Left lung (tissue), 10 donors: ENCODE results near the gene TPD52L1. TPM values are rescaled to one million over a fixed set of nuclear protein-coding genes. Genes with fewer than 3 reads are reported as not detected.

ENCODE experiments used
- ATAC-seq: fragments of 200-7000 bp; cut with Tn5 transposase; one replicate; pipeline ENCODE4 v1.9.1; 2020; ENCODE audit warnings: moderate library complexity
- DNase-seq, 4 donors: peaks; one replicate each; pipeline ENCODE4 v3.0.0-alpha.2; 2013 to 2020
- H3K27ac ChIP-seq, 2 donors: fragments of 200-600 bp; sonication (generic) in 1 of 2; one replicate each; pipeline versions ENCODE4 v1.5.0 to v1.8.0; 2020 to 2021
- H3K27me3 ChIP-seq, 2 donors: fragments of 200-600 bp; sonication (generic) in 1 of 2; one replicate each; pipeline versions ENCODE4 v1.5.0 to v1.8.0; 2020 to 2021
- H3K36me3 ChIP-seq, 2 donors: fragments of 200-600 bp; sonication (generic) in 1 of 2; one replicate each; pipeline versions ENCODE4 v1.5.0 to v1.8.0; 2020 to 2021
- H3K4me1 ChIP-seq, 2 donors: fragments of 200-600 bp; one replicate each; pipeline ENCODE4 v1.8.0; 2021
- H3K4me3 ChIP-seq, 2 donors: fragments of 200-600 bp; sonication (generic) in 1 of 2; one replicate each; pipeline versions ENCODE4 v1.5.0 to v1.8.0; 2020 to 2021; ENCODE audit warnings: mild to moderate bottlenecking in 1 of 2
- H3K9me3 ChIP-seq, 2 donors: fragments of 200-600 bp; sonication (generic) in 1 of 2; one replicate each; pipeline versions ENCODE4 v1.5.0 to v1.8.0; 2020 to 2021
- intact Hi-C, 2 donors: fragments of 100-400 bp; cut with DNase I; formaldehyde crosslinking; loops; one replicate each; pipeline versions ENCODE4 v1.11.2 to v1.14.2; 2022
- polyA plus RNA-seq, 6 donors: library from polyadenylated mRNA; unstranded; fragments of 120-200 nt; gene quantifications; one replicate each; pipeline ENCODE4 v1.2.1, GENCODE V29; 2013; ENCODE audit not compliant: insufficient read length in 6 of 6
- total RNA-seq, 2 donors: library from RNA; stranded (reverse); fragmentation: NEBNext Ultra II Directional; extraction: Animal tissue kit (Norgen Biotek cat#: 25700); gene quantifications; one replicate each; pipeline ENCODE4 v1.2.1, GENCODE V29; 2021
- TF ChIP-seq, protein P1 (sequence below), 2 donors: fragments of 200-600 bp; sonication (generic) in 1 of 2; IDR thresholded peaks; one replicate each; pipeline versions ENCODE4 v1.5.0 to v1.8.0; 2021; ENCODE audit warnings: antibody characterized with exemption in 2 of 2
- donor health status: DM: no; HTN: yes; CAD: no.
- donor health status: DM: no; HTN: no; CAD: no.

The TPD52L1 gene
- total and polyA plus RNA-seq, 8 donors: 17.4 to 125 (median 80.4) TPM

- TF ChIP-seq, protein P1, sequence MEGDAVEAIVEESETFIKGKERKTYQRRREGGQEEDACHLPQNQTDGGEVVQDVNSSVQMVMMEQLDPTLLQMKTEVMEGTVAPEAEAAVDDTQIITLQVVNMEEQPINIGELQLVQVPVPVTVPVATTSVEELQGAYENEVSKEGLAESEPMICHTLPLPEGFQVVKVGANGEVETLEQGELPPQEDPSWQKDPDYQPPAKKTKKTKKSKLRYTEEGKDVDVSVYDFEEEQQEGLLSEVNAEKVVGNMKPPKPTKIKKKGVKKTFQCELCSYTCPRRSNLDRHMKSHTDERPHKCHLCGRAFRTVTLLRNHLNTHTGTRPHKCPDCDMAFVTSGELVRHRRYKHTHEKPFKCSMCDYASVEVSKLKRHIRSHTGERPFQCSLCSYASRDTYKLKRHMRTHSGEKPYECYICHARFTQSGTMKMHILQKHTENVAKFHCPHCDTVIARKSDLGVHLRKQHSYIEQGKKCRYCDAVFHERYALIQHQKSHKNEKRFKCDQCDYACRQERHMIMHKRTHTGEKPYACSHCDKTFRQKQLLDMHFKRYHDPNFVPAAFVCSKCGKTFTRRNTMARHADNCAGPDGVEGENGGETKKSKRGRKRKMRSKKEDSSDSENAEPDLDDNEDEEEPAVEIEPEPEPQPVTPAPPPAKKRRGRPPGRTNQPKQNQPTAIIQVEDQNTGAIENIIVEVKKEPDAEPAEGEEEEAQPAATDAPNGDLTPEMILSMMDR (IDR thresholded peaks at IDR 0.05): no peak
- Histone ChIP-seq H3K27ac (peak overlapping the region in 1 of 2 donors; percentile 2), H3K4me1 (peaks cover 6 to 37% of the 10 kb centered on the region in 2 donors), H3K27me3 (no peaks in the 10 kb centered on the region), H3K4me3 (no peak overlapping the region), H3K9me3 (no peaks in the 10 kb centered on the region), H3K36me3 (no peaks in the 10 kb centered on the region)
- DNase-seq: no peak
- no peak for ATAC-seq
- intact Hi-C loops: no loop called here
Observed at GRCh38 chr6:125198398-125198937, 44.9 kb downstream of the TPD52L1 start.

GRCh38 chr6:125200941-125201340 lies 47.4 kb downstream of the TPD52L1 start:
- H3K4me1 ChIP-seq: peaks cover 6 to 37% of the 10 kb centered on the region in 2 donors
- peak overlapping the region; percentile 48 to 49 for H3K27ac ChIP-seq
- H3K36me3 ChIP-seq: no peaks in the 10 kb centered on the region
- TF ChIP-seq, protein P1 (IDR thresholded peaks at IDR 0.05): no peak
- H3K9me3 ChIP-seq: no peaks in the 10 kb centered on the region
- H3K4me3 ChIP-seq: no peak overlapping the region
- no peak for DNase-seq
- intact Hi-C loops: no loop called here
- ATAC-seq: no peak
- no peaks in the 10 kb centered on the region for H3K27me3 ChIP-seq

- no peaks in the 10 kb centered on the region for H3K9me3 ChIP-seq
- peak overlapping the region; percentile 48 to 49 for H3K27ac ChIP-seq
- no peaks in the 10 kb centered on the region for H3K27me3 ChIP-seq
- no peaks in the 10 kb centered on the region for H3K36me3 ChIP-seq
- DNase-seq (peak; percentile 68 to 77 (median 76)), ATAC-seq (peak; percentile 47)
- intact Hi-C loops: no loop called here
- TF ChIP-seq, protein P1 (IDR thresholded peaks at IDR 0.05): no peak
- no peak overlapping the region for H3K4me3 ChIP-seq
- peaks cover 6 to 34% of the 10 kb centered on the region in 2 donors for H3K4me1 ChIP-seq
Observed at GRCh38 chr6:125201961-125202729, 48.6 kb downstream of the TPD52L1 start.

DNA sequence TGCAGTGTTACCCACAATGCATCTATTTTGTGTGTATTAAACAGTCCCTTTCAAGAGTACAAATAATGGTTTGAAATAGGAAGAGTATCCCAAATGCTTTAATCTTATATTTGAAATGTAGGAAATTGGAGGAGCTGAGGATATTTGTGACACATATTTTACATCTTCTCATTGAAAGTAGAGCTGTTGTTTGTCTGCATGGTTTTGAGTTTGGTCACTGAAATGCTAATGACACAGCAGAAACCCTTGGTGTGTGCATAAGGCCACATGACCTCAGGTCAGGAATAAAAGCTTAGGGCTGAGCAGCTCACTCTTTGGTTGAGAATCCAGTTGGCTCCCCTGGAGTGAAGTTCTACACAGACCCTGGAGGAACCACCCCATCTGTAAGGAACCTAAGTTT lies 49.8 kb downstream of the TPD52L1 start:
- TF ChIP-seq, protein P1 (IDR thresholded peaks at IDR 0.05): no peak
- Histone ChIP-seq H3K4me3 (no peak overlapping the region), H3K27me3 (no peaks in the 10 kb centered on the region), H3K9me3 (no peaks in the 10 kb centered on the region), H3K27ac (no peak overlapping the region), H3K36me3 (no peaks in the 10 kb centered on the region), H3K4me1 (peaks cover 6 to 22% of the 10 kb centered on the region in 2 donors)
- intact Hi-C loops: no loop called here
- no peak for ATAC-seq
- DNase-seq: no peak

DNA sequence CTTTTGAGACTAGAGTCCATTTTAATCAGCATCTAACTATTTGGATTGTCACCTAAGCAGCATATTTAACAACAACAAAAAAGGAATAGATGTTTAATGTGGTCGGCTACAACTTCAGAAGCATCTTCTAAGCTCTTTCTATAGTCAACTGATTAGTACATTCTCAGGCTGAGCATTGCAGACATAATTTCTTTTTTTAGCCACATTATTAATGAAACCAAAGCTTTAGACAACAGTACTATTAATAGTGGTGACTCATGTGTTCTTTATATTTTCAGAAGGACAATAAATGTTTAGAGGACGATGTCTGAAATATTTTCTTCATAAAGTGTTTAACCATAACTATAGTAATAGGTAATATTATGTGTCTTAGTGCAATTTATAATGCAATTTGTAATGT lies 52.4 kb downstream of the TPD52L1 start:
- DNase-seq (no peak), ATAC-seq (no peak)
- Histone ChIP-seq H3K4me1 (peaks cover 6 to 12% of the 10 kb centered on the region in 2 donors), H3K9me3 (no peaks in the 10 kb centered on the region), H3K27ac (no peak overlapping the region), H3K36me3 (no peaks in the 10 kb centered on the region), H3K27me3 (no peaks in the 10 kb centered on the region), H3K4me3 (no peak overlapping the region)
- intact Hi-C loops: no loop called here
- TF ChIP-seq, protein P1 (IDR thresholded peaks at IDR 0.05): no peak
